Ishikawa (cell line): ENCODE measurements around the gene SMIM17.

Experiments
- CREB1 ChIP-seq: IDR thresholded peaks from 2 replicates; pipeline ENCODE4 v1.6.1; 2012; ENCODE audit warnings: low read depth
- EGR1 ChIP-seq: IDR thresholded peaks from 2 replicates; pipeline ENCODE4 v1.6.1; 2012
- EP300 ChIP-seq: IDR thresholded peaks from 2 replicates; pipeline ENCODE4 v1.6.1; 2012; ENCODE audit warnings: borderline replicate concordance
- FOXM1 ChIP-seq: IDR thresholded peaks from 2 replicates; pipeline ENCODE4 v1.6.1; 2012; ENCODE audit warnings: low read depth, borderline replicate concordance
- MAX ChIP-seq: IDR thresholded peaks from 2 replicates; pipeline ENCODE4 v1.6.1; 2012
- NFIC ChIP-seq: IDR thresholded peaks from 2 replicates; pipeline ENCODE4 v1.6.1; 2012
- RAD21 ChIP-seq: IDR thresholded peaks from 2 replicates; pipeline ENCODE4 v1.6.1; 2012; ENCODE audit warnings: low read depth
- TAF1 ChIP-seq: IDR thresholded peaks from 2 replicates; pipeline ENCODE4 v1.6.1; 2012; ENCODE audit warnings: low read depth, mild to moderate bottlenecking
- TCF12 ChIP-seq: IDR thresholded peaks from 2 replicates; pipeline ENCODE4 v1.6.1; 2012; ENCODE audit warnings: low read depth
- TEAD4 ChIP-seq: IDR thresholded peaks from 2 replicates; pipeline ENCODE4 v1.6.1; 2012
- YY1 ChIP-seq: IDR thresholded peaks from 2 replicates; pipeline ENCODE4 v1.6.1; 2012; ENCODE audit warnings: low read depth
- TF ChIP-seq, protein P1 (sequence below): IDR thresholded peaks from 2 replicates; pipeline ENCODE4 v1.6.1; 2012; ENCODE audit warnings: low read depth, mild to moderate bottlenecking

DNA sequence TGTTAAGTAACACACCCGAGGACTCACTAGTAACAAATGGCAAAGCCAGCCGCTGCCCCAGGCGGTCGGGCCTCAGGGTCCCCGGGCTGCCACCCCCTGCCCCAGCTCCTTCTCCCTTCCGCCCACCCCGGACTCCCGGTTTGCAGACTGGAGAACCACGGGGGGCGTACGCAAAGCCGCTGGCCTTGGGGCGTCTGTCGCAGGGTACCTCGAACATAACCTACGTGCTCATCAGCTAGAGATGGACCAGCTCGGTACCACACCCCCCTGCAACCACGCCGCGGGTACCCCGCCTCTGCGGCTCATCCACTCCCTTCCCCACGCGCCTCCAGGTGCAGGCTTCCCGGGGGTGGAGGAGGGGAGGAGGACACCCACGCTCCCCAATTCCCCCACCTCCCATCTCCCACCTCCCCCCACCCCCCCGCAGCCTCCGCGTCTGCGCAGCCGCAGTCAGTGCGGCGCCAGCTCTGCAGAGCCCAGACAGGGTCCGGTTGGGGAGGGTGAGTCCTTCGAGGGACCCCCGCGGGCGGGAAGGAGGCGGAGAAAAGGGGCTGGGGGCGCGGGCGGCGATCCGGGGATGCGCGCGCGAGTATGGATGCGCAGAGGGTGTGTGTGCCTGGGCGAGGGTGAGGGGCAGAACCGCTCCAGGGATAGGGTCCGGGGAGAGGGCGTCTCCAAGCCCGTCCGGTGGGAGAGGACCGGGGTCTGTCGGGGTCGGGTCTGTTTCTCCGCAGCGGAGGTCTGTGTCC is at the start of gene SMIM17:
- no peak for TF ChIP-seq TCF12
- TF ChIP-seq EP300, result no peak
- TF ChIP-seq, protein P1, sequence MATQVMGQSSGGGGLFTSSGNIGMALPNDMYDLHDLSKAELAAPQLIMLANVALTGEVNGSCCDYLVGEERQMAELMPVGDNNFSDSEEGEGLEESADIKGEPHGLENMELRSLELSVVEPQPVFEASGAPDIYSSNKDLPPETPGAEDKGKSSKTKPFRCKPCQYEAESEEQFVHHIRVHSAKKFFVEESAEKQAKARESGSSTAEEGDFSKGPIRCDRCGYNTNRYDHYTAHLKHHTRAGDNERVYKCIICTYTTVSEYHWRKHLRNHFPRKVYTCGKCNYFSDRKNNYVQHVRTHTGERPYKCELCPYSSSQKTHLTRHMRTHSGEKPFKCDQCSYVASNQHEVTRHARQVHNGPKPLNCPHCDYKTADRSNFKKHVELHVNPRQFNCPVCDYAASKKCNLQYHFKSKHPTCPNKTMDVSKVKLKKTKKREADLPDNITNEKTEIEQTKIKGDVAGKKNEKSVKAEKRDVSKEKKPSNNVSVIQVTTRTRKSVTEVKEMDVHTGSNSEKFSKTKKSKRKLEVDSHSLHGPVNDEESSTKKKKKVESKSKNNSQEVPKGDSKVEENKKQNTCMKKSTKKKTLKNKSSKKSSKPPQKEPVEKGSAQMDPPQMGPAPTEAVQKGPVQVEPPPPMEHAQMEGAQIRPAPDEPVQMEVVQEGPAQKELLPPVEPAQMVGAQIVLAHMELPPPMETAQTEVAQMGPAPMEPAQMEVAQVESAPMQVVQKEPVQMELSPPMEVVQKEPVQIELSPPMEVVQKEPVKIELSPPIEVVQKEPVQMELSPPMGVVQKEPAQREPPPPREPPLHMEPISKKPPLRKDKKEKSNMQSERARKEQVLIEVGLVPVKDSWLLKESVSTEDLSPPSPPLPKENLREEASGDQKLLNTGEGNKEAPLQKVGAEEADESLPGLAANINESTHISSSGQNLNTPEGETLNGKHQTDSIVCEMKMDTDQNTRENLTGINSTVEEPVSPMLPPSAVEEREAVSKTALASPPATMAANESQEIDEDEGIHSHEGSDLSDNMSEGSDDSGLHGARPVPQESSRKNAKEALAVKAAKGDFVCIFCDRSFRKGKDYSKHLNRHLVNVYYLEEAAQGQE, result no peak
- no peak for TF ChIP-seq YY1
- TF ChIP-seq TEAD4, result no peak
- no peak for TF ChIP-seq EGR1
- no peak for TF ChIP-seq NFIC
- no peak for TF ChIP-seq MAX
- no peak for TF ChIP-seq CREB1
- no peak for TF ChIP-seq RAD21
- no peak for TF ChIP-seq TAF1
- no peak for TF ChIP-seq FOXM1
